Upper lobe of left lung (tissue), 6 donors: Measurements from ENCODE around the gene TEX35. TPM values are rescaled to one million over a fixed set of nuclear protein-coding genes. Genes with fewer than 3 reads are reported as not detected.

Experiments
- ATAC-seq, 2 donors: fragments of 200-7000 bp; cut with Tn5 transposase; one replicate each; pipeline ENCODE4 v1.9.1; 2022; ENCODE audit warnings: mild to moderate bottlenecking in 2 of 2, moderate library complexity in 2 of 2; ENCODE audit not compliant: low FRiP score in 2 of 2
- DNase-seq, 2 donors: peaks; one replicate each; pipeline ENCODE4 v3.0.0-alpha.2; 2019 to 2020
- H3K27ac ChIP-seq, 4 donors: fragments of 200-600 bp; sonication (generic); one replicate each; pipeline ENCODE4 v1.5.1; 2016 to 2019
- H3K27me3 ChIP-seq, 4 donors: fragments of 200-600 bp; sonication (generic); one replicate each; pipeline ENCODE4 v1.5.1; 2017 to 2019
- H3K36me3 ChIP-seq, 4 donors: fragments of 200-600 bp; sonication (generic); one replicate each; pipeline ENCODE4 v1.5.1; 2016 to 2019
- H3K4me1 ChIP-seq, 4 donors: fragments of 200-600 bp; sonication (generic); one replicate each; pipeline ENCODE4 v1.5.1; 2018 to 2019
- H3K4me3 ChIP-seq, 4 donors: fragments of 200-600 bp; sonication (generic); one replicate each; pipeline ENCODE4 v1.5.1; 2017 to 2019; ENCODE audit warnings: mild to moderate bottlenecking in 2 of 4, moderate library complexity in 1 of 4
- H3K9me3 ChIP-seq, 4 donors: fragments of 200-600 bp; sonication (generic); one replicate each; pipeline ENCODE4 v1.5.1; 2018 to 2019
- CTCF ChIP-seq, 6 experiments: fragments of 450-650 bp in 4 of 6; fragments of 200-600 bp in 2 of 6; sonication (generic) in 2 of 6; IDR thresholded peaks; one replicate each; pipeline ENCODE4 v1.5.1; 2016 to 2019; ENCODE audit warnings: antibody characterized with exemption in 6 of 6
- EP300 ChIP-seq, 4 donors: sonication (generic); formaldehyde crosslinking; IDR thresholded peaks; one replicate each; pipeline ENCODE4 v1.5.1; 2017; ENCODE audit warnings: antibody characterized with exemption in 4 of 4, control low read depth in 2 of 4
- POLR2A ChIP-seq, 4 donors: fragments of 450-650 bp; IDR thresholded peaks; one replicate each; pipeline ENCODE4 v1.5.1; 2016 to 2017; ENCODE audit warnings: antibody characterized with exemption in 4 of 4, mild to moderate bottlenecking in 2 of 4
- POLR2AphosphoS5 ChIP-seq, 2 donors: sonication (generic); formaldehyde crosslinking; IDR thresholded peaks; one replicate each; pipeline ENCODE4 v1.5.1; 2017; ENCODE audit warnings: antibody characterized with exemption in 2 of 2
- WGBS, 2 donors: methylation state at CpG; one replicate each; pipeline ENCODE4 v1.1.5; 2017 to 2018; 5-methylcytosine and 5-hydroxymethylcytosine counted together
- total RNA-seq, 6 donors: library from RNA; depleted of rRNA in 4 of 6; stranded (reverse); fragments of >200 nt in 4 of 6; gene quantifications; one replicate each; pipeline versions ENCODE4 v1.1.0 to v1.2.1, GENCODE V29; 2016 to 2021
- donor health status: DM: no; HTN: no; CAD: no; lungs with moderate emphysema.
- donor health status: DM: no; HTN: yes; CAD: no; lungs with severe emphysema.

Gene TEX35
- total RNA-seq, 6 donors from 2014 or later, result not detected

DNA sequence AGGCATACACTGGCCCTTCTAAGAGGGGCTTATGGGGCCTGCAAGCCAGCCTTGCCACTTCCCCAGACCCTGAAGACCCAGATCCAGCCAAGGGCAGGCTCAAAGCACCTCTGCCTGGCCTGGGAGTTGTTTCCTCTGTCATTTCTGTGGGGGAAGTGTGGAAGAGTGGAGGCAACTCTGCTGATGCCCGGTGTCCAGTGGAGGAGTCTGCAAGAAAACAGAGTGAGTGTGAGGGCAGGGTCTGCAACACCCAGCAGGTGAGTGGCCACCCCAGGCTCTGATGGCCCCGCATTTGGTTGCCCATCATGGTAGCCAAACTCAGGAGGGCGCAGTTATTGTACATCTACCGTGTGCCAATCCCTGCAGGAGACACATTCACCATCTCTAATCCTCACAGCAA lies 24.5 kb upstream of the TEX35 start:
- H3K9me3 ChIP-seq, result no peaks in the 10 kb centered on the region
- H3K27ac ChIP-seq, result no peak overlapping the region
- no peaks in the 10 kb centered on the region for H3K27me3 ChIP-seq
- 89 to 100% methylated on average over 4 of the region's 4 CpGs for WGBS, 2 donors
- DNase-seq (no peak), ATAC-seq (no peak)
- TF ChIP-seq CTCF (IDR thresholded peaks at IDR 0.05) (no peak), EP300 (IDR thresholded peaks at IDR 0.05) (no peak)
- no peak overlapping the region for H3K4me3 ChIP-seq
- H3K36me3 ChIP-seq, result no peaks in the 10 kb centered on the region
- H3K4me1 ChIP-seq, result peaks cover 0 to 15% (median 4%) of the 10 kb centered on the region in 4 donors

DNA sequence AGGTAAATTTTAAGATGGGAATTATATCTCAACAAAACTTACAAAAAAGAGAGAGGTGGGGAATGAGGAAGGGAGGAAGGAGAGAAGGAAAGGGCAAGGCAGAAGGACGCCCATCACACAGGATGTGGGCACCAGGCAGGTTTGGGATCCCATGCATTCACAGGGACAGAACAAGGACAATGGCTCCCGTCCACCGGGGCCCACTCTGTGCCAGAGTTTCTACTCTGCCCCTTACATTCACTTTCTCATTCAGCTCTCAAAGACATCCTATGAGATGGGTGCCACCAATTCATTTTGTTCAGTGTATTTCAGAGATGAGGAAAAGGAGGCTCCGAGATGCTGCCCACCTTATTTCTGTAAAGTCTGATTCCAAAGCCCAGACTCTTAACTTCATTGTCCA lies 23.5 kb upstream of the TEX35 start:
- H3K27ac ChIP-seq, result no peak overlapping the region
- TF ChIP-seq CTCF (IDR thresholded peaks at IDR 0.05) (no peak), EP300 (IDR thresholded peaks at IDR 0.05) (no peak), POLR2A (IDR thresholded peaks at IDR 0.05) (no peak), POLR2AphosphoS5 (IDR thresholded peaks at IDR 0.05) (no peak)
- no peak for ATAC-seq
- H3K27me3 ChIP-seq, result no peaks in the 10 kb centered on the region
- no peak overlapping the region for H3K4me3 ChIP-seq
- 87 to 92% methylated on average over 4 of the region's 4 CpGs for WGBS, 2 donors
- H3K36me3 ChIP-seq, result no peaks in the 10 kb centered on the region
- H3K9me3 ChIP-seq, result no peaks in the 10 kb centered on the region
- no peak for DNase-seq
- H3K4me1 ChIP-seq, result peaks cover 0 to 15% (median 4%) of the 10 kb centered on the region in 4 donors

DNA sequence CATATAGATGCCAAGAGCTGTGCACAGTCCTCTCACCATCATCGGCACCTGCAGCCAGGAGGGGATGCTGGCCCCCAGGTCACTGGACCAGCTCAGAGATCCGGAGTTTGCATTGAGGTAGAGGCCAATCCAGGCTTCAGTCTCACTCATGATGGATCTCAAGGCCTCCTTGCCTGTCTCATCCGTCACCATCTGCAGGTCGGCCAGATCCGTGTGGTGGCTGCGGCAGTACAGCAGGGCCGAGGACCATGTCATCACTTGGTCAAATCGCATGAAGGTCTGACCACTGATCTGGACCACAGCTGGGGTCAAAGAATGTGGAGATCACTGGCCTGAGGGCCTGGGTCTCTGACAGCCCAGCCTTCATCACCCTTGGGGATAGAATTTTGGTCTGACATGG lies 22.8 kb upstream of the TEX35 start:
- H3K4me1 ChIP-seq, result peaks cover 0 to 15% (median 3%) of the 10 kb centered on the region in 4 donors
- peak in 1 of 2 donors; percentile 15 for DNase-seq
- no peaks in the 10 kb centered on the region for H3K27me3 ChIP-seq
- no peaks in the 10 kb centered on the region for H3K36me3 ChIP-seq
- no peak overlapping the region for H3K27ac ChIP-seq
- TF ChIP-seq POLR2A (IDR thresholded peaks at IDR 0.05) (no peak), EP300 (IDR thresholded peaks at IDR 0.05) (no peak), POLR2AphosphoS5 (IDR thresholded peaks at IDR 0.05) (no peak), CTCF (IDR thresholded peaks at IDR 0.05) (no peak)
- WGBS, 2 donors, result 97 to 99% methylated on average over 6 to 8 of the region's 8 CpGs
- ATAC-seq, result no peak
- H3K4me3 ChIP-seq, result no peak overlapping the region
- H3K9me3 ChIP-seq, result no peaks in the 10 kb centered on the region

DNA sequence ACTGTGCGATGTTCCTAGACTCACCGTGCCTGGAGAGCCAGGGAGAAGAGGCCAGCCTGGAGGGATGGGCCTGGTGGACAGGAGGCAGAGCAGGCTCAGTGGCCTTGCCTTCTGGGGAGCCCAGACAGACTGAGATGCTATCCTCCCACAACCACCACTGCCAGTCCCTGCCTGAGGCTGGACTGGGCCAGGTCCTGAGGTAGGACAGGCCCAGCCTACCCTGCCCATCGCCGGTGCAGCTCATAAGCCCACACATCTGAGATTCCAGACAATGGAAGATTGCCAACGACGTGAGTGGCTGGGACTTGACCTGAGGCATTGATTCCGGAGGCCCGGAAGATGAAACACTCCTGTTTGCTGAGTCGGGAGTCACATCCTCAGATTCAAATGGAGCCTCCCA lies 21.9 kb upstream of the TEX35 start:
- no peak overlapping the region for H3K27ac ChIP-seq
- WGBS, 2 donors, result 85 to 89% methylated on average over 6 to 9 of the region's 9 CpGs
- H3K27me3 ChIP-seq, result no peaks in the 10 kb centered on the region
- H3K4me1 ChIP-seq, result peaks cover 0 to 15% (median 3%) of the 10 kb centered on the region in 4 donors
- no peaks in the 10 kb centered on the region for H3K36me3 ChIP-seq
- DNase-seq (peak in 1 of 2 donors; percentile 36), ATAC-seq (no peak)
- H3K4me3 ChIP-seq, result no peak overlapping the region
- H3K9me3 ChIP-seq, result no peaks in the 10 kb centered on the region
- TF ChIP-seq EP300 (IDR thresholded peaks at IDR 0.05), result no peak
- no peak for TF ChIP-seq POLR2A (IDR thresholded peaks at IDR 0.05)
- no peak for TF ChIP-seq CTCF (IDR thresholded peaks at IDR 0.05)
- TF ChIP-seq POLR2AphosphoS5 (IDR thresholded peaks at IDR 0.05), result no peak

- no peaks in the 10 kb centered on the region for H3K9me3 ChIP-seq
- H3K4me1 ChIP-seq, result peaks cover 0 to 7% (median under 1%) of the 10 kb centered on the region in 4 donors
- H3K4me3 ChIP-seq, result no peak overlapping the region
- TF ChIP-seq POLR2A (IDR thresholded peaks at IDR 0.05) (no peak), EP300 (IDR thresholded peaks at IDR 0.05) (no peak)
- H3K36me3 ChIP-seq, result no peaks in the 10 kb centered on the region
- H3K27ac ChIP-seq, result no peak overlapping the region
- no peak for DNase-seq
- no peaks in the 10 kb centered on the region for H3K27me3 ChIP-seq
- ATAC-seq, result no peak
- WGBS, 2 donors, result 90 to 93% methylated on average over 4 of the region's 4 CpGs
These were observed 21.2 kb upstream of the TEX35 start for GRCh38 chr1:178491721-178492120.
